PC-9 (cell line): ENCODE measurements around the gene FOXN3.

Experiments used
- EZH2 ChIP-seq: fragments of 200-600 bp; sonication (generic); IDR thresholded peaks from 2 replicates; pipeline ENCODE4 v1.8.0; 2017; ENCODE audit warnings: antibody characterized with exemption, low read depth
- TF ChIP-seq, protein P1 (sequence below): fragments of 200-600 bp; sonication (generic); conservative IDR thresholded peaks from 2 replicates; pipeline ENCODE4 v1.6.1; 2017; ENCODE audit warnings: mixed run types, antibody characterized with exemption, mild to moderate bottlenecking, moderate library complexity

DNA sequence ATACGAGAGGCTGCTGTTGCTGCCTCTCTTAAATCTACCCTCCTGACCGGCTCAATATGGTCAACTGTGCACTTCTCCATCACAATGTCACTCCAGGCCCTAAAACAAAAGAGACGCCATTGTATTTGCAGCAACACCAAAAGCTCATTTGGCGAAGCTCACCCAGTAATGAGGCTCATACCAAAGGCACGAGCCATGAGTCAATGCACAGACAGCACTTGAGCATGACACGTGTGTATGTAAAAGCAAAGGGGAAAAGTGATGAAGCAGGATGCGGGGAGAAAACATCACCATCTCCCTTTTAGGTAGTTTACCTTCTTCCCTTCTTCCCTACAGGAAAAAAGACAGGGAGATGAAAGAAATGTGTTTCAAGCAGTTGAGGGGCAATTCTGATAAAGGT lies 150.3 kb downstream of the FOXN3 start:
- TF ChIP-seq, protein P1, sequence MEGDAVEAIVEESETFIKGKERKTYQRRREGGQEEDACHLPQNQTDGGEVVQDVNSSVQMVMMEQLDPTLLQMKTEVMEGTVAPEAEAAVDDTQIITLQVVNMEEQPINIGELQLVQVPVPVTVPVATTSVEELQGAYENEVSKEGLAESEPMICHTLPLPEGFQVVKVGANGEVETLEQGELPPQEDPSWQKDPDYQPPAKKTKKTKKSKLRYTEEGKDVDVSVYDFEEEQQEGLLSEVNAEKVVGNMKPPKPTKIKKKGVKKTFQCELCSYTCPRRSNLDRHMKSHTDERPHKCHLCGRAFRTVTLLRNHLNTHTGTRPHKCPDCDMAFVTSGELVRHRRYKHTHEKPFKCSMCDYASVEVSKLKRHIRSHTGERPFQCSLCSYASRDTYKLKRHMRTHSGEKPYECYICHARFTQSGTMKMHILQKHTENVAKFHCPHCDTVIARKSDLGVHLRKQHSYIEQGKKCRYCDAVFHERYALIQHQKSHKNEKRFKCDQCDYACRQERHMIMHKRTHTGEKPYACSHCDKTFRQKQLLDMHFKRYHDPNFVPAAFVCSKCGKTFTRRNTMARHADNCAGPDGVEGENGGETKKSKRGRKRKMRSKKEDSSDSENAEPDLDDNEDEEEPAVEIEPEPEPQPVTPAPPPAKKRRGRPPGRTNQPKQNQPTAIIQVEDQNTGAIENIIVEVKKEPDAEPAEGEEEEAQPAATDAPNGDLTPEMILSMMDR, result no peak
- no peak for TF ChIP-seq EZH2
